COLO668 (cell line): ENCODE results near the gene MARVELD1.
"Not testable (repeated sequence)": the region's sequence is repeated elsewhere in the genome, so short reads cannot be mapped to it uniquely, and the experiment has no call there.

Experiments
- DNase-seq: peaks from one replicate; lab custom pipeline; 2025; ENCODE audit not compliant: unreplicated experiment; lab: John Stamatoyannopoulos, UW

The MARVELD1 gene

GRCh38 chr10:97713339-97713825 is at the start of gene MARVELD1:
Gene MARVELD1 (plus strand): TSS chr10:97713730. CDS start chr10:97713877, 147 bp downstream.
- peak; percentile 22 for DNase-seq

DNA sequence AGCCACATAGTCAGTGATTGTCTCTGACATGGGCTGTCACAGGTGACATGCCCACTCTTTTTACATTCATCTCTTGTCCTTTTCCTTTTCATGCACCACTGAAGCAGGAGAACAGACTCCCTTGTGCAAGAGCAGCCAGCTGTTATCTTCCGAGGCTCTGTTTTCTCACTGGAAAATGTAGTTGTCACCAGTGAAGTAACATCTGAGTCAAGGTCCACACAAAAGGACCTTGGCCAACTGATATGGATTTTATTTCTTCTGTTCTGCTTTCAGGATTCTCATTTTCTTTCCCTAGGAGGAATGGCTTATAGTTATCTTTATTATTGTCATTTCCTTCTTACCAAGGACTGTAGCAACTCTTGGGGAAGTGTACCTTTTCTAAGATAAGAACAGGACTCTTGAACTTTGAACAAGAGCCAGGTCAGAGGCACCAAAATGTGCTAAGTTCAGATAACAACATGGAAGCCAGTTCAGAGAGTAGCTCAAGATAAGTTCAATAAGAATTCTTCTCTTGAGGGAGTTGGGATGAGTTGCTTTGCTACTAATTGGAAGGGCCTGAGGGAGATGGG is 49.2 kb upstream of the MARVELD1 start:
- DNase-seq = no peak

DNA sequence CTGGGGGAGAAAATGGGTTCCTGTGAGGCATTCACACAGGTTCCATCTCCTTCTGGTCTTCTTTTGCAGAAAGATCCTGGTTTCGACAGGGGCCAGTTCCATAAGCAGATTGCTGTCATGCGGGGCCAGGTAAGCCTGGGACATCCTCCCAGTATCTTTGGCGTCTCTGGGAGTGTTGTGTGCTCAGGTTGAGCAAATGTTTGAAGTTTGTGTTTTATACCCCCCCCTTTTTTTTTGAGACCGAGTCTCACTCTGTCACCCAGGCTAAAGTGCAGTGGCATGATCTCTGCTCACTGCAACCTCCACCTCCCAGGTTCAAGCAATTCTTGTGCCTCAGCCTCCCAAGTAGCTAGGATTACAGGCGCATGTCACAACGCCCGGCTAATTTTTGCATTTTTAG is 46.5 kb upstream of the MARVELD1 start:
- no peak for DNase-seq

DNA sequence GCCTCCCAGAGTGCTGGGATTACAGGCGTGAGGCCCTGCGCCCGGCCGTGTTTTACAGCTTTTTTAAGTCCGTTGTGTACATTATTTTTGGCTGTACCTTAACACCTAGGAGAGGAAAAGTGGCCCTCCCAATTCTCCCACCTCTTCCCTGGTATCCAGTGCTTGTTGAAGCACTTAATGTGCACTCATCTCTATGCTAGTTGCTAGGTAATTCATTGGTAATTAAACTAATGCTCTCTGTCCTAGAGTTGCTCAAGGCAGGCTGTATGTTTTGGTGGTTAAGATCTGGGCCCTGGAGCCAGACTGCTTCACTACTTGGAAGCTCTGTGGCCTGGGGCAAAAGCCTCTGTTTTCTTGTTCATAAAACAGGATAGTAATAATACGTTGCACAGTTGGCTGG is 46.1 kb upstream of the MARVELD1 start:
- no peak for DNase-seq

- no peak for DNase-seq
These were observed 44.0 kb upstream of the MARVELD1 start for GRCh38 chr10:97669571-97669970.

DNA sequence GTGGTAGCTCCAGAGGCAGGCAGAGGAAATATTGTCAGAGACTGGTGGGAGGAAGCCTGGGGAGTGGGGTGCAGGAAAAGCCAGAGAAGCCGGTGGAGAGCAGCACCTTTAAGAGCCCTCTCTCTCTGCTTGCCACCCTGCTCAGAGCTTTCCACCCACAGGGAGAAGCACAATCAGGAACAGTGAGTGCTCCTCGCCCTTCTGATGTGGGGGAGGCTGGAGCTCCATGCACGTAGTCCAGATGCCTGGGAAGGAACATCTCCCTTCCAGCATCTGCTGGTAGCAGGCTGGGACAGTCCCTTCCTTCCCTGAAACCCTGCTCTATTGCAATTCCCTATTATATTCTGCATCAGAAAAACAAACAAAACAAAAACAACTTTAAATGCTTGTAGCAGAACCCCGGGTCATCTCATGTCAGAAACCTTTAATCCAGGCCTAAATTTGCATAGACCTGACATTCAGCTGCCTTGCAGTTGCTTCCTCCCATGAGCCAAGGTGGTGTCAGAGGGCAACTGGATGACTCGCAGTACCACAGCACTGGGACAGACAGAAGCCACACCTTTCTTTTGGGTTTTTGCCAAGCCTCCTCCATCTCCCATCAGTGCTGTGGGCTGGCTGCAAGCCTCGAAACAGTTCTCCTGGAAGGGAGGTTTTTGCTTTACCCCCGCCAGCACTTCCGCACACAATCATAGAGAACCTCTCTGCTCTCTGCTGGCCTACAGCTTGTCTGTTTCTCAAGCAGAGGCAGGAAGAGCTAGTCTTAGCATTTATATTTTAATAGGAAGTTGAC is 39.6 kb upstream of the MARVELD1 start:
- DNase-seq = no peak

GRCh38 chr10:97675222-97675621 is 38.3 kb upstream of the MARVELD1 start:
- DNase-seq = no peak

DNA sequence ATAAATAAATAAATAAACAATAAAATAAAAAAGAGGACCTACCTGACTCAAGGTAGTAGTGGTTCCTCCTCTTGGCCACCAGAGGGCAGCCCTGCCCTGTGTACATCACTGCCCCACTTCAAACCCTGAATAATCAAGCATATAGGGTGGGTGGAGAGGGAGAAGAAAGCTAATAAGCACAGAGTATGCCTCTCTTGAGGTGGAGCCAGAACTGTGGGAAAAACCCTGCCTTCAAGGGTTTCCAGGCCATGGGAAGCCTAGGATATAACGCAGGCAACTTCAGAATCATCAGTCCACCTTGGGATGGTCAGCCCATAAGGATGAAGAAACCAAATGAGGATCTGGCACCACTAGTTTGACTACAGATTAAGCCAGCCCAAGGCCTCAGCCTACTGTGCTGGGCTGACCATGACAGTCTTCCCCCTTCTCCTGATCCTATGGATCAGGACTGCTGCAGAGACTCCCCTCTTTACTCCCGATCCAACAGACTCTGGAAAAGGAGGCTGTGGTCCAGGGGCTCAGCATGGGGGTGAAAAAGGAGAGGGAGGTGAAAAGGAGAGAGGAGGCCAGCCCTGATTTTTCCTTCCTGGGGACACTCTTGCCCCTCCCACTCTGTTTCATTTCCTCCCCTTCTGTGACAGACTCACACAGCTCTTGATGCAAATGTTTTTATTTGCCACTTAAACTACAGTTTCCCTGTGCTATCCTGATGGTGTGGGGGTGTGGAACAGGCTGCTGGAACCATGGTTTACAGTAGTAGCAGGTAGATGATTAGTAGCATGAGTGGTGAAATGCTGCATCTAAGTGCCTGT is 36.6 kb upstream of the MARVELD1 start:
- DNase-seq = peak; percentile 20

- DNase-seq = no peak
These were observed 33.9 kb upstream of the MARVELD1 start for GRCh38 chr10:97679594-97679993.

DNA sequence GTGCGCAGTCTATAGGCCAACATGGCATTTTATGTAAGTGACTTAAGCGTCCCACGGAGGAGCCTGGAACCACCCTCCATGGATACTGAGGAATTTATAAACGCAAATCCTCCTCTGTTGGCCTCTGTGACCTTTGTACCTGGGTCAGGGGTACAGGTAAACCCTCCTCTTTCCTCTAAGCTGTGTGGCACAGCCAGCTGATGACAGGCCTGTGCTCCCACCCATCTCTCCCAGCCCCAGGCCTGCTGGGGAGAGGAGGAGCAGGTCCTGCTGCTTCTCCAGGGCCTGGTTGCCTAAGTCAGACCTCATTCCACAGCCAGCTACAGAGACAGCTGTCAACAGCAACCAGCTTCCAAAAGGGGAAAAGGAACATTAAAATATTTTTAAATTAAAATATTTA is 31.5 kb upstream of the MARVELD1 start:
- DNase-seq = no peak

DNA sequence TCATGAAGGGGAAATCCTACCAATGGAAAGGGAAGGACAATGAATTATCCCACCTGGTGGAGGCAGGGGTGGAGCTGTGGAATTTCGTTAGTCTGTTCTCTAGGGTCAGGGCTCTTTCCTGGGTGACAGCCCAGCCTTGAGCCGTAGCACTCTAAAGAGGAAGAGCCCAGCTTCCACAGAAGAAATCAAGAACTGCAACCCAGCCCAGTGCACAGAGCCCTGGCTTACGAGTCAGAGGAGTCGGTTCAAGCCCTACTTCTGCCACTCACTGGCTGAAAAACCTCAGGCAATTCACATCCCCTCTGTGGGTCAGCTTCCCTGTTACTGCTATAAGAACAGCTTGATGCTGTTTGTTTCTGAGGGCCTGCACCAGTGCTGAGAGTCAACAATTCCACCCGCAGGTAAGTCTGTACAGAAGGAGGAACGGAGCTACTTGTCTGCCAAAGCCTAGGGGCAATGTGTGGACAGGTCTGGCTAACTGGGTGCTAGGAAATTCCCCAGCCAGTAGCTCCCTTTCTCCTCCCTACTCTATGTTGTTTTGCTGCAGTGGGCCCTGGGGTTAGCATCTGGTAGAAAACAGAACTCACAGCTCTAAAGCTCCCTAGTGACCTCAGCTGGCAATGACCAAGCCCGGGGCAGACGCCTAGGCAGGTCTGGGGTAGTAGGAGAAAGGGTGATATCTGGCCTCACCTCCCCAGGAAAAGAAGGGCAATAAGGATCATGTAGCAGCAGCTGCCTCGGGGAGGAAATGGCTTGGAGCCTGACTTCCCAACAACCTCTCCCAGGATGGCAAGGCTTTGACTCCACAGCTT is 29.8 kb upstream of the MARVELD1 start:
- no peak for DNase-seq

- DNase-seq = not testable (repeated sequence)
These were observed 29.2 kb upstream of the MARVELD1 start for GRCh38 chr10:97684368-97684713.

GRCh38 chr10:97684866-97685394 is 28.6 kb upstream of the MARVELD1 start:
- DNase-seq = no peak

GRCh38 chr10:97685395-97685958 is 28.1 kb upstream of the MARVELD1 start:
- peak; percentile 2 for DNase-seq

DNA sequence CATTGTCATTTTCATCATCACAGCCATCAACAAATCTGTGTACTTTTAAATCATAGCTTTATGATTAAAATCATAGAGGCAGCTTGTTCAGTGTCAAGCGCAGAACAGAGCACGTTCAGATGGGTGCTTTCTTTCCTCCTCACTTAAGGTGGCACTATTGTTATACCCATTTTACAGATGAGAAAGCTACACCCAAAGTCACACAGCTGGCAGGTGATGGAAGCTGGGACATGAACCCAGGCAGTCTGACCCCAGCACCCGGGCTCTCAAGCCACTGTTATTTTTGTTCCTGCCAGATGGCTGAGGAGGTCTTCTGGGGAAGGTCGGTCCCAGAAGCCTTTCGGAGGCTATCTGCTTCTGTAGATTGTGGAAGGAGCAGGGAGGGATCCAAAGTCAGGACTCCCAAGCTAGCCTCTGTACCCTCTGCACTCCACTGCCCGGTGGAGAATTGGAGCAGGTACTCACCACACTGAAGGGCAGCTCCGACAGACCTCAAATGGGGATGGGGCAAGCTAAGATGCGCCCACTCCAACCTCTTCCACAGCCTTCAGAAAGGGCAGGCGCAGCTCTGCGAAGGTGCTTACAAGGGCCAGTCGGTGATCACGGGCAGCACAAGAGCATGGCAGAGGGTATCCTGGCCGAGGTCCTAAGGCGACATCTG is 27.1 kb upstream of the MARVELD1 start:
- no peak for DNase-seq

DNA sequence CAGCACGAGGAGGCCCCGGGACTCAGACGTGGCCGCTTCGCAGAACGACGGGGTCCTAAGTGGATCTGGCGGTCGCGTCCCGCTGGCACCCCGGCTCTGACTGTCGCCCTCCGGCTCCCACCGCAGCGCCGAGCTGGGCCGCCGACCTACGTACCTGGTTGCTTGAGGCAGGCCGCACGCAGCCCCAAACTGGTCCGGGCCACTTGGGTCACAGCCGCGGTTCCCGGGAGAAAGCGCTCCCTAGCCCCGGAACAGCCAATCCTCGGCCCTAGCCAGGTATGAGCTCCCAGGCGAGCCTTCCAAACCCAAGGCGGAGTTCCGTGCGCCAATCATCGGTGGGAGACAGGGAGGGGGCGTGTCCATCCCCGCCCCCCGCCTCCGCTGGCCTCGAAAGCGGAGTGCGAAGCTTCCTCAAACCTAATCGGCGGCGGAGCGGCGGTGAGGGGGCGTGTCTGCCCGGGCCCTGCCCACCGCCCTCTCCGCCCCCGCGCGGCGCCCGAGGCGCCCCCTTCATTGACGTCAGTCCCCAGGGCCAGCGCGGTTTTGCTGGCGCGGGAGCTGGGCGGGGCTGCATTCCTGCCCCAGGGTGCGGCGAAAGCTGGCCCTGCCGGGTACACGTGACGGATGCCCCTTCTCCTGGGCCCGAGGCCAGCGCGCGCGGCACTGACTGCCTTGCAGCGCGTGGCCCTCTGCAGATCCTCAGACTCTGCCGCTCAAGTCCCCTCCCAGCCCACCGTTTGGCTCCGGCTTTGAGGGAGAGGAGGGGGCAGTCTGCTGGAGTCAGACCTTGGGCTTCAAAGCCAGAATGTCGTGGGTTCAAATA is 26.4 kb upstream of the MARVELD1 start, which contains the start of gene AVPI1:
Gene AVPI1 (minus strand): TSS at position 280 of the 823 bp plus-strand sequence. CDS start 7,336 bp downstream, outside the sequence.
- peak; percentile 92 for DNase-seq

DNA sequence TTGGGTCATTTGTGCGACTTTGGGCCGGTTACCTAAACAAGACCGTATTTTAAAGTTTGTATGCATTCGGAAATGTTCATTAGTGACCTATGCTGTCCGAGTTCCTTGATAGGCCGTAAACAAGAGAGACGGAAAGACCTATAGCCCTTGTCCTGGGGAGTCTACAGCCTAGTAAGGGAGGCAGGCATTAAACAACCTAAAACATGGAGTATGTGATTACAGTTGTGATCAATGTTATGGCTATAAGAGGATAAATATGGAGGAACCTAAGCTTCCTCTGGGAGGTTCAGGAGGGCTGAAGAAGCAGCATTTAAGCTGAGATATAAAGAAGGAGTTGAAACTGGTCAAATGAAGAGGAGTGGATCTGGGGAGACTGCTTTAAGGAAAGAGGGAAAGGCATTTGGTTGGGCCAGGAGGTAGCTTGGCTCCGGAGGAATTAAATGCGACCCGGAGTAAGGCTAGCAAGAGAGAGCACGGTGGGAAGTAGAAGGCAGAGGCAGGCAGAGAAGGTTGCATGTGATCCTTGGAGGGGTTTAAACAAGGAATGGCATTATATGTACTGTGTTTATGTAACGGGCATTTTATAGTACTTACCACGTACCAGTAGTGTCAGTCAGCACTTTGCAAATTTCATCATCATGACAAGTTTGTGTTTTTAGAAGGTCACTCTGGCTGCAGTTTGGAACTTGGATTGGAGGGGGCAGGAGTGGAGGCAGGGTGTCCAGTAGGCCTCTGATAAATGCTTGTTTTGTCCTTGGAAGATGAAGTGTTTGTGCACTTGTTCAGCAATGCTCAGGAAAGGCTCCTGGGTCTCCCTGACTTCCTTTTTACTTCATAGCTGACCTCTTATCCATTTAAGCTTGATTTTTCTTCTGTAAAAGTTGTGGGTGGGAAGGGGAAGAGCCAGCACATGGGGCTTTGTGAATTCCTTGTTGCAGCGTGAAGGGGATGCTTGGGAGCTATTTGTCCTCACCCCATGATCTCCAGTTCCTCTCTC is 25.4 kb upstream of the MARVELD1 start:
- no peak for DNase-seq
